Fibroblast of peridontal ligament (primary cell): Measurements from ENCODE around the gene PBX4.

Experiments
- DNase-seq: peaks from one replicate; pipeline ENCODE4 v3.0.0-alpha.2; 2010; ENCODE audit errors: extremely low read depth

Gene PBX4

DNA sequence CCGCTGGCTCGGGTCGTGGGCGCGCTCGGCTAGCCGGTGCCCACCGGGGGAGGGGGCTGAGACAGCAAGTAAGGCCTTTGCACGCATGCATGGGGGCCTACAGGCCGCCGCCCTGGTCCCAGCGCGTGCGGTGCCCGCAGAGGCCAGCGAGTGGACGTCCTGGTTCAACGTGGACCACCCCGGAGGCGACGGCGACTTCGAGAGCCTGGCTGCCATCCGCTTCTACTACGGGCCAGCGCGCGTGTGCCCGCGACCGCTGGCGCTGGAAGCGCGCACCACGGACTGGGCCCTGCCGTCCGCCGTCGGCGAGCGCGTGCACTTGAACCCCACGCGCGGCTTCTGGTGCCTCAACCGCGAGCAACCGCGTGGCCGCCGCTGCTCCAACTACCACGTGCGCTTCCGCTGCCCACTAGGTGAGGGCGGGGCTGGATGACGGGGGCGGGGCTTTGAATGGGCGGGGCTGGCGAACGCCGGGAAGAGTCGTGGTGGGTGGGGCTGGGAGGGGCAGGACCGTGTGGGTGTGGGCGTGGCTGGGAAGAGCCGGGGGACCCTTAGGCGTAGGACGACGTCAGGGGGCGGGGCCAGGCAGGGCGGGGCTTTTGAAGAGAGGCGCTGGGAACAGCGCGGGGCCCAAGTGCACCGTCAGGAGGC lies 78.3 kb downstream of the PBX4 start:
- DNase-seq: no peak

GRCh38 chr19:19539698-19540063 lies 78.8 kb downstream of the PBX4 start:
- no peak for DNase-seq

GRCh38 chr19:19538785-19539166 lies 79.7 kb downstream of the PBX4 start:
- DNase-seq: no peak

- DNase-seq: no peak
These were observed 80.3 kb downstream of the PBX4 start, which contains the start of gene CILP2 for GRCh38 chr19:19538061-19538784. Gene CILP2, plus strand, starts transcription at chr19:19538265. Its CDS starts 85 bp downstream, at chr19:19538350.

- no peak for DNase-seq
These were observed 81.1 kb downstream of the PBX4 start for GRCh38 chr19:19537075-19538048.

DNA sequence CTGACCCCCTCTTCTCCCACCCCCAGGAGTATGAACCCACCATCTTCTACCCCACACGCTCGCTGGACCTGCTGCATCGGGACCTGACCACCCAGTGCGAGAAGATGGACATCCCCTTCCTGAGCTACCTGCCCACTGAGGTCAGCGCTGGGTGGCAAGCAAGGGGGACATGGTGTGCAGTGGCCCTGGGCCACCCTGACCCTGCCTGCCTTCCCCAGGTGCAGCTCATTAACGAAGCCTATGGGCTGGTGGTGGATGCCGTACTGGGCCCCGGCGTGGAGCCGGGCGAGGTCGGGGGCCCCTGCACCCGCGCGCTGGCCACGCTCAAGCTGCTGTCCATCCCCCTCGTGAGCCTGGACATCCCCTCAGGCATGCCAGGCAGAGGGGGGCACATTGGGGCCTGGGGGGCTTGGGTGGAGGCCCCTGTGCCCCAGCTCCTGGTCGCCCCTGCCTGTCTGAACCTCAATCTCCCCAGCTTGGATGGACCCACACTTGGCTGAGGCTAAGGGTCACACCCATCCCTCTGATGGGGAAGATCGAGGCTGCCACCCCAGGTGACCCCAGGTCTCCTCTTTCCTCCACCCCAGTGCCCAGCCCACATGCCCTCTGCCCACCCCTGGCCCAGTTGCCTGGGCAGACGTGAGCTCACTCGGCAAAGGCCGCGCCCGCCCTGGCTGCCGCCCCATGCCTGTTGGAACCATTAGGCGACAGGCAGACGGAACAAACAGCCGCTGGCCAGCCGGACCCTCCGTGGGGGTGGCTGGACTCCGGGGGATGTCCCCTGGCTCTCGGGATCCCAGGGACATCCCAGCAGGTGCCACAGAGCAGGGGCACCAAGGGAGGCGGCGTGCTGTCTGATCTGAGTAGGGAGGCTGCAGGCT lies 82.9 kb downstream of the PBX4 start:
- DNase-seq: no peak

- DNase-seq: no peak
These were observed 83.8 kb downstream of the PBX4 start for GRCh38 chr19:19534556-19535265.

DNA sequence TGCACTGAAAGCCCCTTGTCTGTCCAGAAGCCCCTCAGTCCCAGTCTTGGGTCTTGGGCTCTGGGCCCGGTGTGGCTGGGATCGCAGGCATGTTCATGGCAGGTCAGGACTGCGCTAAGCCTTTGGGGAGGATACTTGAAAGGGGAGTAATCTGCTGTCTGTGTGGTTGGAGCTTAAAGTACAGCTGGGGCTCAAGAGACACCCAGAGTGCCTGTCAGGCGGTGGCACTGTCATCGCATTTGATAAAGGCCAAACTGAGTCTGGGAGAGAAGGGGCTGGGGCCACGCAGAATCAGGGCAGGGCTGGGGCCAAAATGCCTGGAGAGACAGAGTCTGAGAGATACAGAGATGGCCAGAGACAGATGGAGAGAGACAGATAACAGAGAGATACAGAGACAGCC lies 84.6 kb downstream of the PBX4 start:
- no peak for DNase-seq

GRCh38 chr19:19532806-19533701 lies 85.4 kb downstream of the PBX4 start:
- no peak for DNase-seq

GRCh38 chr19:19531951-19532805 lies 86.3 kb downstream of the PBX4 start:
- DNase-seq: peak; percentile 57

GRCh38 chr19:19530889-19531288 lies 87.6 kb downstream of the PBX4 start:
- DNase-seq: no peak

GRCh38 chr19:19530423-19530804 lies 88.1 kb downstream of the PBX4 start:
- no peak for DNase-seq

- no peak for DNase-seq
These were observed 88.6 kb downstream of the PBX4 start for GRCh38 chr19:19529783-19530422.

GRCh38 chr19:19528721-19529490 lies 89.6 kb downstream of the PBX4 start, which contains the start of gene YJEFN3:
Gene YJEFN3, plus strand, starts transcription at chr19:19528911. Its CDS starts 22 bp downstream, at chr19:19528933.
- no peak for DNase-seq

- DNase-seq: no peak
These were observed 90.5 kb downstream of the PBX4 start for GRCh38 chr19:19527674-19528625.

DNA sequence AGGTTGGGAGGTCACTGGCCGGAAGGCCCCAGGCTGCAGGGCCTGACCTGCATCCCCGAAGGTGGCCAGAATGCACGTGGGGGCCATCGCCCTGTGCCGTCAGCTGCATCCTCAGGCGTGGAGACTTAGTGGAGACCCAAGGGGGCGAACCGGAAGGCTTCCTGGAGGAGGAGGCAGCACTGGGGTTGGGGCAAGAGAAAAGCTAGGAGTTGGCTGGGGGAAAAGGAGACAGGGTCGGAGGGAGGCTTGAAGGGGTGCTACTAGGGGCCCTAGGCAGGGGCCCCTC lies 91.2 kb downstream of the PBX4 start:
- no peak for DNase-seq
